GM21528 (cell line): Measurements from ENCODE around the gene EFEMP2.
A peak's percentile ranks its signal among the peaks of the same experiment; 100 is the strongest.

ENCODE experiments used
- ATAC-seq: cut with Tn5 transposase; IDR thresholded peaks from one replicate; pipeline ENCODE4 v1.9.1; 2021; ENCODE audit warnings: mild to moderate bottlenecking, moderate library complexity; ENCODE audit not compliant: unreplicated experiment, low FRiP score

Gene EFEMP2

DNA sequence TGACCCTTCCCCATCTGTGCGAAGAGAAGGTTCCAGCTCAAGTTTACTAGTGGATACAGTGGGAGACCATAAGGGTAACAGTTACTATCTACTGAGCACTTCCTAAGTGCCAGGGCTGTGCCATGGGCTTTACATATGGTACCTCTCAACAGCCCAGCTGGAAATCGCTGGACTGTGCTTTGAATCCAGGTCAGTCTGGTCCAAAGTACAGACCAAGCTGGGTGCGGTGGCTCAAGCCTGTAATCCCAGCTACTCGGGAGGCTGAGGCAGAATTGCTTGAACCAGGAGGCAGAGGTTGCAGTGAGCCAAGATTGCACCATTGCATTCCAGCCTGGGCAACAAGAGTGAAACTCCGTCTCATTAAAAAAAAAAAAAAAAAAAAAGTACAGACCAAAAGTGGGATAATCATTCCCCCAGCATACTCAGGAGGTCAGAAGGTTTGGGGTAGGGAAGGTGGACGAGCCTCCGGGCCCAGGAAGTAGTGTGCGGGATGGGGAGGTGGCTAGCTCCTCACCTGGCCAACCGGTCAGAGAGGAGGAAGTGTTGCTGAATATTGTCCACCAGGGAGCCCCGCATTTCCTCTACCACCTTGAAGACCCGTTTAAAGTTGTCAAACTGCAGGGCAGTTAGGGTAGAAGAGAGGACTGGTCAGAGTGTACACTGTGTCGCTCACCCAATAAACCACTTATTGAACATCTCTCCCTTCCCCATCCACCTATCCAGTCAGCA lies 13.4 kb upstream of the EFEMP2 start:
- ATAC-seq: no peak

DNA sequence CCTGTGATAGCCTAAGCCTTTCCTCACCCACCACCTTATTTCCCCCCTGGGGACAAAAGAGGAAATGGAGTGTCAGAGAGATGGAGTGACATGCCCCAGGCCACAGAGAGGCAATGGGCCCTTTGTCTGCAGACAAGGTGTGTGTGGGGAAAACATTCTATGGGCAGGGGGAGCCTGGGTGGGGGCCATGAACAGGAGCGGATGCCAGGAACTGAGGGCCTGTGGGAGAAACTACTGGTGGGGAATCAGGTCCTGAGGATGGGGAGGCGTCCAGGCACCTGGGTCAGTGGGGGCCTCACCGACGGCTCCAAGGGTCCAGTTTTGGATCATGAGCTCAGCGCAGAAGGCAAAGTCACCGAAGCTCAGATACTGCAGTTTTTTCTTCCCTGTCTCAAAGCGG lies 12.6 kb upstream of the EFEMP2 start:
- ATAC-seq: no peak

DNA sequence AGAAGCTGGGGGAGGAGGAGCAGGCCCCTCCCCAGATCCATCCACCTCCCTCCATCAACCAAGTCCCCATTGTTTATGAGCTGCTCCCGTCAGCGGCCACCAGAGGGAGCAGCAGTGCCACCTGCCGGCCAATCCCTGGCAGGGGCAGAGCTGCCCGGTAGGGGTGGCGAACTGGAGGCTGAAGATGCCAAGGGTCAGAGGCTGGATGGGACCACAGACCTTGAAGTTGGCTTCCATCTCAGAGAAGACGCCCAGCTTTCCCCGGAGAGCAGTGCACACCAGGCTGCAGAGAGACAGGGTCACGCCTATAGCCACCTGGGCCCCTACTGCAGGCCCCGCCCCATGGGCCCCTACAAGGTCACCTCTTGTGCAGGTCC lies 12.1 kb upstream of the EFEMP2 start:
- ATAC-seq: no peak

DNA sequence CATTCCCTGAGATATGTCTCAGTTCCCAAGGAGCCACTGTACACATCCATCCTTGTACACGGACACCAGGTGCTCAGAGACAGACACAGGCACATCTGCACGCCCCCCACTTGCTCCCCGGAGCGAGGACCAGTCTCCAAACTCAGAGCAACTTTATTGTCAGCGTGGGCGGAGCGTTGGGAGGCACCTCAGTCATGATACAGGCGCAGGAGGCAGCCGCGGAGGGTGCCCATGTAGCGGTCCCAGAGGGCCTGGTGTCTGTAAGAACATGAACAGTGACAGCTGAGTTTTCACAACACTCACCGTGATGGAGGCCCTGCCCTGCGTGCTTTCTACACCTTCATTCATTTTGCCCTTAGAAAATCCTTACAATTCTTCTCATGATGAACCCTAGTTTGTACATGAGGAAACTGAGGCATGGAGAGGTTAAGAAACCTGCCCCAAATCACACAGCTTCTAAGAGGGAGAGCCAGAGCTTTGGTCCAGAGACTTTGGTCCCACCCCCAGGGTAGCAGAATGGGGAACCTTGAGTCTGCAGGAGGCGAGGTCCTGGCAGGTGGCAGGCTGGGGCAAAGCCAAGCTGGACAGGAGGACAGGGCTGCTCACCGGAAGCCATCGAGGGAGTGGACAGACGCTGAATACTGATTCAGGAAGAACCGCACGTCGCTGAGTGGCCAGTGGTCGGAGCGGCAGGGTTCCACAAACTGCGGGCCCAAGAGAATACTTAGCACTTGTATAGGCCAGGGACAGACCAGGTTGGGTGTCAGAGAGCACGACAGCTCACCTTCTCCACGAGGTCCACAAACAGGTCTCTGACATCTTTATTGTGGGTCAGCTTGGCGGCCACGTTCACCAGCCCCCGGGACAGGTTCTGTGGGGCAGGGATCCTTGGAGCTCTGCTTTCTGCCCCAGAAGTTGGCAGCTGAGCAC lies 11.5 kb upstream of the EFEMP2 start:
- no peak for ATAC-seq

DNA sequence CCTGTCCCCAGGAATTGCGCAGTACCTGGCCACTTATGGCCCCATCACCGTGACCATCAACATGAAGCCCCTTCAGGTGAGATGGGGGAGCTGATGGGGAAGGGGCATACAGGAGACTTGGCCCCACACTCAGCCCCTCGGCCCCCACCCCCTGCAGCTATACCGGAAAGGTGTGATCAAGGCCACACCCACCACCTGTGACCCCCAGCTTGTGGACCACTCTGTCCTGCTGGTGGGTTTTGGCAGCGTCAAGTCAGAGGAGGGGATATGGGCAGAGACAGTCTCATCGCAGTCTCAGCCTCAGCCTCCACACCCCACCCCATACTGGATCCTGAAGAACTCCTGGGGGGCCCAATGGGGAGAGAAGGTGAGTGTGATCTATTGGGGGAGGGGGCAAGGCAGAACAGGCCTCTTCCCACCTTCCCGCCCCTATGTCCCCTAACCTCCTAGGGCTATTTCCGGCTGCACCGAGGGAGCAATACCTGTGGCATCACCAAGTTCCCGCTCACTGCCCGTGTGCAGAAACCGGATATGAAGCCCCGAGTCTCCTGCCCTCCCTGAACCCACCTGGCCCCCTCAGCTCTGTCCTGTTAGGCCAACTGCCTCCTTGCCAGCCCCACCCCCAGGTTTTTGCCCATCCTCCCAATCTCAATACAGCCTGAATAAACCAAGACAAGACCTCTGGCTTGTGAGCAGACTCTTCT lies 10.6 kb upstream of the EFEMP2 start:
- no peak for ATAC-seq

DNA sequence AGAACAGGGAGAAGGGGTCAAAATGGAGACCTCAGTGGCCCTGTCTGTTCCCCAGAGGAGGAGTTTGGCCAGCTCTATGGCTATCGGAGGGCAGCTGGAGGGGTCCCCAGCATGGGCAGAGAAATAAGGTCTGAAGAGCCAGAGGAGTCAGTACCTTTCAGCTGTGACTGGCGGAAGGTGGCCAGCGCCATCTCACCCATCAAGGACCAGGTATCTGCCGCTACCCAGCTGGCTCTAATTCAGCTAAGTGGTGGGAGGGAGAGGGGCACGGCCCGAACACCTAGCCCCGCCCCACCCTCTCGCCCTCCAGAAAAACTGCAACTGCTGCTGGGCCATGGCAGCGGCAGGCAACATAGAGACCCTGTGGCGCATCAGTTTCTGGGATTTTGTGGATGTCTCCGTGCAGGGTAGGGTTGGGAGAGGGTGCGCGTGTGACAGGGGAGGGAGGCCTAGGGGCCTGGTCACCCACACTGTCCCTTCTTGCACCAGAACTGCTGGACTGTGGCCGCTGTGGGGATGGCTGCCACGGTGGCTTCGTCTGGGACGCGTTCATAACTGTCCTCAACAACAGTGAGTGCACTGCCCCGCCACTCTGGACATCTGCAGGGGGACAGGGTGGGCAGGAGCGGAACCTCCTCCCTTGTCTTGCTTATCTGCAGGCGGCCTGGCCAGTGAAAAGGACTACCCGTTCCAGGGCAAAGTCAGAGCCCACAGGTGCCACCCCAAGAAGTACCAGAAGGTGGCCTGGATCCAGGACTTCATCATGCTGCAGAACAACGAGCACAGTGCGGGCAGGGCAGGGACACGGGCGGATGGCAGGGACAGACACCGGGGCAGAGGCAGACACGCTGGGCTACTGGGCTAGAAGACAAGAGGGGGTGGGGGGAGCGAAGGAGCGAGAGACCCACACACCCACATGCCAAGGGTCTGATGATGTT lies 9.8 kb upstream of the EFEMP2 start:
- no peak for ATAC-seq

DNA sequence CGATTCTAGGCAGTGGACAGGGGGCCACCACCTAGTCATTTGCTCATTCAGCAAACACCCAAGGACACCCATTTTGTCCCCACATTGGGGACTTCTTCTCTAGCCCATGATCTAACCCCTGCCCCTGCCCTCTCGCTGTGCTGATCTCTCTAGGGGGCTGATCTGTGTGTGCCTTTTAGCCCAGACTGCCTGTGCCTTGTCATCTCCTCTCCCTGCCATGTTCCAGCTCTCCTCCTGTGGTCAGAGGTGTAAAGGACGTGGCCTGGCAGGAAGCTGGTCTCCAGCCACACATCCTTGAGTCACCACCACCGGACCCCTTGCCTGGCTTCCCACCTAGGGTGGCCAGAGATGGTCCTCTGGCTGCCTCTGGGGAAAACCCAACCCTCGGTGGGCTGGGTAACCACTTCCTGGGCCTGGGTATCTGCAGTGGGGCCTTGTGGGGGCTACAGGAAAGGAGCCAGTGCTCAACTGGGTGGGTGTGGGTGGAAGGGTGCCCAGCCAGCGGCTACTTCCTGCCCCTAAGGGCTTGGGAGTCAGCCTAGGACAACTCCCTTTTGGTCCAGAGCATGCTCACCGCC lies 8.3 kb upstream of the EFEMP2 start:
- no peak for ATAC-seq

DNA sequence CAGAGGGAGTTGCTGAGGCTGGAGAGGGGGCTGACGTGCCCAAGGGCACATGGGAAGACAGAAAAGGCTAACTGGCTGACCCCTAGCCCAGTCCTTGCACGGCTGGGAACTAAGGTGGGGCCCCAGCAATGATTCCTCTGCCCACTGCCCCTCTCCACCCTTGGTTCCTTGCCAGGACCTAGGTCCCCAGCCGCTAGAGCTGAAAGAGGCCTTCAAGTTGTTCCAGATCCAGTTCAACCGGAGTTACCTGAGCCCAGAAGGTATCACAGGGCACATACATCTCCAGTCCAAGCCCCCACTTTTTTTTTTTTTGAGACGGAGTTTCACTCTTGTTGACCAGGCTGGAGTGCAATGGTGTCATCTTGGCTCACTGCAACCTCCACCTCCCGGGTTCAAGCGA lies 7.4 kb upstream of the EFEMP2 start:
- ATAC-seq: no peak

DNA sequence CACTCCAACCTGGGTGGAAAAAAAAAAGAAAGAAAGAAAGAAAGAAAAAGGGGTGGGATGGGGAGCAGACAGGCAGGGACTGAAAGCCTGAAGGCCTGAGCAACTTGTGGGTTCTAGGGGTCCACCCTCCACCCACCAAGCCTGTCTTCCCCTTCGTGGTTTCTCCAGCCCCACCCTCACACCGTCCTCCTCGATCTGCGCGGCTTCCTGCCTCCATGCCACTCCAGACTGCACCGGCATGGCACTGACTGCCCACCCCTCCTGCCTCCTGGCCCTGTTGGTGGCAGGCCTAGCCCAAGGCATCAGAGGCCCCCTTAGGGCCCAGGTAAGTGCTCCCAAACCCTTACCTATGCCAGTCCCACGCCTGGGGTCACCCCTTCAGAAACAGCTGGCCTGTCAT lies 7.0 kb upstream of the EFEMP2 start, which contains the start of gene CTSW:
Gene CTSW, plus strand, starts transcription at position 221 of the 400 bp plus-strand sequence. Its CDS starts 18 bp downstream, at position 239.
- no peak for ATAC-seq

DNA sequence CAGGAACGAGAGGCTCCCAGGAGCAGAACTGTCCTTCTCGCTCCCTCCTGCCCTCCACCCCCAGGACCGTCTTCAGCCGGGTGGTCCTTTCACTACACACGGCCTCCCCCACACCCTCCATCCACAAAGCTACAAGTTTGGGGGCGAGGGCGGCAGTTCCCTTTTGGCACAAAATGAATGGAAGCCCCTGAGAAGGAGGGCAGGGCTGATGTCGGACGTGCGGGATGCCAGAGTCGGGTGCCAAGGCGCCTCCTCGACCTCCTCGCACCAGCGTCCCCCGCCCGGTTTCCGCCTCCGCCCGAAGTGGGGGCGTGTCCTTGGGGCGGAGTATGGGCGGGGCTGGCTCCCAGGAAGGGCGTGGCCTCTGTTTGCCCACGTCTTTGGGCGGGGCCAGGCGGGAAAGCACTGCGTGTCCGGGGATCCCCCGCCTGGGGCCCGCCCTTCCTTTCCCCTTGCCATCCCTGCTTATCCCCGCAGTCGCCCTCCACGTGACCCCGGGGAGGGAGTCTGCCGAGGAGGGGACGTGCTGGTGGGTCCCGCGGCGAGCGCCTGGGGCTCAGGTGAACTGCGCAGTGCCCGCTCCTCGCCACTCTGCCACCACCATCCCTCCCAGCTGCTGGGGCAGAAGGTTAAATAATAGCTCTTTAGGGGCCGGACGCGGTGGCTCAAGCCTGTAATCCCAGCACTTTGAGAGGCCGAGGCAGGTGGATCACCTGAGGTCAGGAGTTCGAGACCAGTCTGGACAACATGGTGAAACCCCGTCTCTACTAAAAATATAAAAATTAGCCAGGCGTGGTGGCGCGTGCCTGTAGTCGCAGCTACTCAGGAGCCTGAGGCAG lies 937 bp upstream of the EFEMP2 start:
- ATAC-seq: peak; percentile 63

DNA sequence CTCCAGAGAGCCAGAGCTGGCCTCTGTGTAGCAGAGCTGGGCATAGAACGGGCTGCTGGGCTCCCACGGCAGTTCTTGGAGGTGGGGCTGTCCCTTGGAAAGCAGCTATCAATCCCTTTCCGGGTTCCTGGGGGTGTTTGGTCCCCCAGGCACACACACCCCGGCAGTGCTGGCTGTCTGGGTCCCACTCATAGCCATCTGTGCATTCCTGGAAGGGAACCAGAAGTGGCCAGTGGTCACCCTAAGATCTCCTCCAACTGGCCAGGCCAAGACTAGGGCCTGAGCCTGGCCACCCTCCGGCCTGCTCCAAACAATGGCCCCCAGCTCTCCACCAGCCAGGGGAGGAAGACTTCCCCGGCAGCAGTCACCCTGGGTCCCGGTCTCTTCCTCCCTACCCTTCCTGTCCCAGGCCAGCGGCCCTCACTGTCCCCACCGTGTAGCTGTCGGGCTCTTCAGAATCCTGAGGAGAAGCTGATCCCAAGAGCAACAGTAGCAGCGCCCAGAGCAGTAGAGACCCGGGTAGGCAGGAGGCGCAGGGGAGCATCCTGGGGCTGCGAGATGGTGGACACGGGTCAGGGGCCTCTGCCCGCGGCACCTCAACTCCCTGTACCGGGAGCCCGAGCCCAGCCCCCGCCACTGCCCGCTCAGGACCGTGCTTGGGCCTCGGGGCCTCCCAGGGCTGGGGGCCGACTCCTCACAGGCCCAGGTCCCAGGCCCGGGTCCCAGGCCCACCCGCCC lies 620 bp downstream of the EFEMP2 start:
- ATAC-seq: no peak

DNA sequence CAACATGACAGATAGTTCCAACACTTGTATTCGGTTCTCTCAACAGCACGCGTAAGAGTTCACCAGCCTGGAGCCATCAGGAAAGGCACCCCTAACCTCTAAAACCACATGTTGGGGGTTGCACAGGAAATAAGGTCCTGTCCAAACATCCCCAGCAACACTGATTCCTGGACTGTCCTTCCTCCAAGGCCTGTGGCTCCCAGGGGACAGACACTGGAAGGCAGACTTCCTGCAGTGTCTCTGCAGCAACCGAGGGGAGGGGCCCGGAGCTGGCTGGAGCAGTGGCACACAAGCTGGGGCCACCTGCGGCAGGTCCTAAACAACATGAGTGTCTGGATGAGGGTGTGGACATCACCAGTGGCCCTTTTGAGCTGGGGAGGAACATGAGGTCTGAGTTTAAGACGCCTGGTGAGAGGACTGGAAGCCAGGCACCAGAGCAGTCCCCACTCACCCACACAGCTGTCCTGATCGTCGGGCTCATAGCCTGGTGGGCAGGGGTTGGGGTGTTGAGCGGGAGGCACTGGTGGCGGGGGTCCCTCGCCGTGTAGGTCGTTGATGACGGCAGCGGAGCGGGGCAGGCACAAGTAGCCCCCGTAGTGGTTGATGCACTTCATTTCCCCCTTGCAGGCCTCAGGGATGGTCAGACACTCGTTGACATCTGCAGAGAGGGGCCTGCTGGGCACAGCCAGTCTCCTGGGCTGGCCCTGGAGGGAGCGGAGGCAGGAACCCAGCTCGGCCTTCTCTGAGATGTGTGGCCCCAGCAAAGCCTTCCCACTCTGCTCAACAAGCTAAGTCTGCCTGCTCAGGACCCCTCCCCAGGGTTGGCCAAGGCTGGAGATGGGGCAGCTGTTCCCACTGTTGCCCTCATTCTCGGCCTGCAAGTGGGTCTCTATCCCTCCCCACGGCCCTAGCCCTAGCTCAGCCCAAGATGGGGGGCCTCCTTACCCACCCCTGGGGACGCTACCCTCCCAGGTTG lies 1.6 kb downstream of the EFEMP2 start:
- no peak for ATAC-seq

DNA sequence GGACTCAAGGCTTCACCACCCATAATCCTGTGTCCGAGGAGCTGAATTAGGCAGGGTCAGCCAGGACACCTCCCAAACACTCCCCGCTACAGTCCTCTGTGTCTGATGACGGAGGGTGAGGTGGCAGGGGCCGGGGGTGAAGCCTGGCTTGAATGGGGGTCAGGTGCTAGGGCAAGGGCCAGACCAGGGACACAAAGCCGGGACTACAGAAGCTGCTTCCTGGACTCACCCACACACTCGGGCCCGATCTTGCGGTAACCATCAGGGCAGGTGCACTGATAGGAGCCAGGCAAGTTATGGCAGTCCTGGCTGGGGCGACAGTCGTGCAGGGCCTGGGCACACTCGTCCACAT lies 2.3 kb downstream of the EFEMP2 start:
- ATAC-seq: no peak

DNA sequence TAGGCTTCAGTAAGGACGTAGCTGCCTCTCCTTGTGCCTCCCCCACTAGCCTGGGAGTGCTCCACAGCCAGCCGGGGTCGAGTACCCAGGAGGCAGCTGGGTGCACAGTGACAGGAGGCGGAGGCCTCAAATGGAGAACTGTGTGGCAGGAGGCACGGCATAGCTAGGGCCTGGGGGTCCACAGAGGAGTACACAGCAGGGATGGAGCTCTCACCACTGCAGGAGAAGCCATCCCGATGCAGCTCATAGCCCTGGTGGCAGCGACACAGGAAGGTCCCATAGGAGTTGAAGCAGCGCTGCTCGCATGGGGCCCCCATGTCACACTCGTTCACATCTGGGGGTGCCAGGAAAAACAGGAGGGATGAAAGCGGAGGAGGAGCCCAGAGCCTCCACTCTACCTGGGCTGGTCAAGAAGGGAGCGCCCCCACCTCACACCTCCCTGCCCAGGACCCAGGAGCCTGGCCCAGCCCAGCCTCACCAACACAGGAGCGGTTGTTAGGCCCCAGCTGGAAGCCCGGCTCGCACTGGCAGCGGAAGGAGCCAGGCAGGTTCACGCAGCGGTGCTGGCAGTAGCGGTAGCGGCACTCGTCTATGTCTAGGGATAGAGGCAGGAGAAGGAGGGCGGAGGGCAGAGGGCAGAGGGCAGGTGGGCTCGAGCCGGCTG lies 2.8 kb downstream of the EFEMP2 start:
- no peak for ATAC-seq

DNA sequence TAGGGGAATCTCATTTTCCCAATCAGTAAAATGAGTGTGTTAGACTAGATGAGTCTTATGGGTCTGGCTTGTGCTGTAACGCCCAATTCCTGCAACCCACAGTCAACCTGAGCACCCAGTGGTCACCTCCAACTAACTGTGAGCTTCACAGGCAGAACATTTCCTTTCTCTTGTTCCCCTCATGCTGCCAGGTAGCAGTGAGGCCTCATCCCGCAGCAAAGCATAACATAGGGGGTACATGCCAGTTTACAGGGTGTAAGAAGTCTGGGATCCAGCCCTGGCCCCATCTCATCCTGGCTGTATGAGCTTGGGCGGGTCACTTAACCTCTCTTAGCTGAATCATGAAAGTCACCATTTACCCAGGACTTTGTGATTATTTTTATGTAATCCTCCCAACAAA lies 3.7 kb downstream of the EFEMP2 start:
- no peak for ATAC-seq

DNA sequence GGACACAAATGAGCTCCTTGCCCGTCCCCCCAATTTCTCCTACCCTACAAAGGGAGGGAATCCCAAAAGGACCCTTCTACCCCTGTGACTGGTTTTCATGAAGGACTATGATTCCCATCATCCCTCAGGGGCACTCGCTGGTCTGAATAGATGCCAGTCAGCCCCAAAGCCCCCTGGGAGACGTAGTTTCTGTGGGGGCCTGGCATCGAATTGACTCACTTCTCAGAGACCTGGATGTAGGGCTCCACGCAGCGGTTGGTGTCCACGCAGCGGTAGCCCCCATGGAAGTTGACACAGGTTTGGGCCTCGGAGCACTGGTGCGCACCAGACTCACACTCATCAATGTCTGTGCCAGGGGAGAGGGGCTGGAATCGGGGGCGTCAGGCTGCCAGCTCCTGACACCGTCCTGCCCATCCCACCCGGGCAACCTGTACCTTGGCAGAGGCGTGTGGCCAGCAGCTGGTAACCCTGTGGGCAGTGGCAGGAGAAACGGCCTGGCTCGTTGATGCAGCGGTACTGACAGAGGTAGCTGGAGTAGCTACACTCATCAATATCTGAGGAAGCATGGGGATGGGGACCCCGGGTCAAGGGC lies 4.4 kb downstream of the EFEMP2 start:
- ATAC-seq: no peak
